Middle frontal gyrus (tissue), 1 donor: ENCODE results near the gene SPCS1.
"Not testable (repeated sequence)": the region's sequence is repeated elsewhere in the genome, so short reads cannot be mapped to it uniquely, and the experiment has no call there.

Source experiments
- DNase-seq: peaks from one replicate; pipeline ENCODE4 v3.0.0-alpha.2; 2015; ENCODE audit warnings: low spot score; ENCODE audit errors: extremely low spot score

Gene SPCS1

DNA sequence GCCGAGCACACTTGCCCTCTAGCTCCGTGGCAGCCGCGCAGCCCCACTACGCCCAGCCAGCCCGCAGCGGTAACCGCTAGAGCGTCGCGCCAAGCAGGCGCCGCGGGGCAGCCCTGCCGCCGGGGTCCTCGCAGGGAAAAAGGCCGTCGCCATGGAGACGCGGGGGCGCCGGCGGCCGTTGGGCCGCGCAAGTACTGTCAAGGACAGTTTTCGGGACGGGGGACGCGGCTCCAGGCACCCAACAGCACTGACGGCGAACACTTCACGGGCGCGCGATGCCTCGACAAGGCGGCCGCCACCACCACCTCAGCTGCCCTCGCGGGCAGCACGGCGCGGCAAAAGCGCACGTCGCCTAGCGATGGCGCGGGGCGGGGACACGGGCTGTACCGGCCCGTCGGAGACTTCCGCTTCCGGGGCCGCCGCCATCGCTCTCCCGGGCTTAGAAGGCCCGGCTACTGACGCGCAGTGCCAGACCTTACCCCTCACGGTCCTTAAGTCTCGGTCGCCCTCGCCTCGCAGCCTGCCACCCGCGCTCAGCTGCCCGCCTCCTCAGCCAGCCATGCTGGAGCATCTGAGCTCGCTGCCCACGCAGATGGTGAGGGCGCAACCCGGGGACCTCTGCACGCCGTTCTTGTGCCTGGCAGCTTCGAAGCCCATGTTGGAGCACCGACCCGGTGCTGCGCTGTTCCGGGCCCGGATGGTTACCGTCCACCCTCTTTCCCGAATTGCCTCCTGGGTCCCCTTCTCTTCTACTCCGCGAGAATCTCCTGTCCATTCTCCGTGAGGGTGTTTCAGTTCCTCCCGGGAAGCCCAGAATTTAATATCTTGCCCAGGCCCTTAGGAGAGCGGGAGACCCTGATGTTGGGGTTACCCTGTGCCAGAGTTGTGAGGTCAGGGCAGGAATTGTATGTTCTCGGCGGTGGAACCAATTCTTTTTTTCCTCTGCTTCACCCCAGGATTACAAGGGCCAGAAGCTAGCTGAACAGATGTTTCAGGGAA lies at the start of gene SPCS1, which contains the start of gene GLT8D1:
TSS of gene SPCS1 (plus strand) at position 419 of the 999 bp plus-strand sequence. CDS start at position 560, 141 bp downstream.
TSS of gene GLT8D1 (minus strand) at position 104 of the 999 bp plus-strand sequence. CDS start 5,331 bp downstream, outside the sequence.
- peak; percentile 73 for DNase-seq

DNA sequence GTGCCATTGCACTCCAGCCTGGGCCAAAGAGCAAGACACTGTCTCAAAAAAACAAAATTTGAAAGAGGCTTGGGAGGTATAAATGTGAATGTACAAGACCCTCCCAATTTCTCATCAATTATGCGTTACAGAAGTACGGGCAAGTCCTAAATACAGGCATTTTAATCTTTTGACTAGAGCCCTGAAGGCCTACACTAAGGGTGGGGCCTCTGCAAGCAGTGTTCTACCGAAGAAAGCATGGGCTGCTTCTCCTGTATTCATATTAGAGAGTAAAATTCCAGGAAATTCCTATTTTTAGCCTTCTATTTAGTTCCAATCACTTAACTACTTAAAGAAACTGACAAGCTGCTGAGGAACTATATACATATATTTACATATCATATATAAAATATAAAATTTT lies 45.9 kb upstream of the SPCS1 start:
- DNase-seq: no peak

DNA sequence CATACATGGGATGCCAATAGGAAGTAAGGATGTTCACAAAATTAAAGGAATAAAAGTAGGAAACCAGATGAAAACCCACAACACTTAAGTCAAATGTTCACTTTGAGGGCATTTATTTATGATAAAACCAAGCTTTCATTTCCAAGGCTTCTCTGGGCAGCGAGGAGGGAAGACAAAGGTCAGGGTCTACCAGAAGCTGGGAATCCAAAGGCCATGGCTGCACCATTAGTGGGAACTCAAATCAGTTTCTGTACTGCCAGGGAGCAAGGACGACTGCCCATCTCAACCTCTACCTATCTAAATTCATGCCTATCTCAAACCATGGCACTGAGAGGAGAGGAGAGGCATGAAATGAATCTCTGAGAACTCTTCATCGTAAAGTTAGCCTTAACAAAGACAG lies 42.8 kb upstream of the SPCS1 start:
- no peak for DNase-seq

DNA sequence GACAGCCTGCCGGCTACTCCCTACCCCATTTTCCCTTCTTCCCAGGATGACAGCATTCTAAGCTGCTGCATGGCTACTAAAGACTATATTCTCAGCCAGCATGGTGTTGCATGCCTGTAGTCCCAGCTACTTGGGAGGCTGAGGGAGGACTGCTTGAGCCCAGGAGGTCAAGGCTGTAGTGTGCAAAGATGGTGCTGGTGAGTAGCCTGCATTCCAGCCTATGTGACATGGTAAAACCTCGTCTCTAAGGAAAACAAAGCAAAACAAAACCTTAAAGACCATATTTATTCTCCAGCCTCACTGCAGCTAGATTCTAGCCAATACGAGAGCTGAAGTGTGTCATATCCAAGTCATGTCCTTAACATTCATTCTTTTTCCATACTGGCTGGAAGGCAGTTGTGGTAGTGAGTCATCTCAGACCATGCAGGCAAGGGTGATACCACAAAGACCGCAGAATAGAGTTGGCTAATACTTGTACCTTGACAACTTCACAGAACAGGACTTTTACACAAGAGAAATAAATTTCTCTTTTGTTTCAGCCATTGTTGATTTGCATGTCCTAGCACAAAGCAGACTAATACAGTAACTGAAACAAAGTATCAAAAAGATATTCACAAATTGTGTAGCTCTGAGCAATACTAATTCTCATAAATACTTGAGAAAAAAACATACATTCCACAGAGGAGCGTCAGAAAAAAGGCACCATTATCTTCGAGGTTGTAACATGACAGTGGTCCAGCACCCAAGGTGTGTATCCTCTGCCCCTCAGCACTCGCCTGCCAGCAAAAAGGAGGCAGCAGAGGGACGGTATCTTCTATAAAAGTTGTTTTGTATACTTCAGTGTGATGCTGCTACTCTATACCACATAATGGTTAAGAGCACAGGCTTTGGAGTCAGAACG lies 35.0 kb upstream of the SPCS1 start:
- no peak for DNase-seq

DNA sequence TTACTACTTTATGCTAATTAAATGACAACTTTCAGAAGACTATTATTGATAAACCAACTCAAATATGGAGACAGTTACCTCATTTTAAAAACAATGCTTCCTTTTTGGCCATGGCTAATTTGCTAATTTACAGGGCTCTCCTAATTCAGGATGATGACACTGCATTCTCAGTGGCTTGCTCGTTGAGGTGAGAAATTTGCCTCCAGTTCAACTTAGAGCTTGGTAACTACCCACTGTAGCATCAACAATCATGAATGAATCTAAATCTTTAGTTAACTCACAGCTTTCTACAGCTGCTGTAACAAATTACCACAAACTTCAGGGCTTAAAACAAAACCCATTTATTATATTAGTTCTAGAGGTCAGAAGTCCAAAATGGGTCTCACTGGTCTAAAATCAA lies 34.2 kb upstream of the SPCS1 start:
- no peak for DNase-seq

DNA sequence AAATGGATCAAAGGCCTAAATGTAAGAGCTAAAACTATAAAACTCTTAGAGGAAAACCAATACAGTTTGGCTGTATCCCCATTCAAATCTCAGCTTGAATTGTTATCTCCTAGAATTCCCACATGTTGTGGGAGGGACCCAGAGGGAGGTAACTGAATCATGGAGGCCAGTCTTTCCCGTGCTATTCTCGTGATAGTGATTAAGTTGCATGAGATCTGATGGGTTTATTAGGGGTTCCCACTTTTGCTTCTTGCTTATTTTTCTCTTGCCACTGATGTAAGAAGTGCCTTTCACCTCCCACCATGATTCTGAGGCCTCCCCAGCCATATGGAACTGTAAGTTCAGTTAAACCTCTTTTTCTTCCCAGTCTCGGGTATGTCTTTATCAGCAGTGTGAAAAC lies 29.7 kb upstream of the SPCS1 start:
- not testable (repeated sequence) for DNase-seq

DNA sequence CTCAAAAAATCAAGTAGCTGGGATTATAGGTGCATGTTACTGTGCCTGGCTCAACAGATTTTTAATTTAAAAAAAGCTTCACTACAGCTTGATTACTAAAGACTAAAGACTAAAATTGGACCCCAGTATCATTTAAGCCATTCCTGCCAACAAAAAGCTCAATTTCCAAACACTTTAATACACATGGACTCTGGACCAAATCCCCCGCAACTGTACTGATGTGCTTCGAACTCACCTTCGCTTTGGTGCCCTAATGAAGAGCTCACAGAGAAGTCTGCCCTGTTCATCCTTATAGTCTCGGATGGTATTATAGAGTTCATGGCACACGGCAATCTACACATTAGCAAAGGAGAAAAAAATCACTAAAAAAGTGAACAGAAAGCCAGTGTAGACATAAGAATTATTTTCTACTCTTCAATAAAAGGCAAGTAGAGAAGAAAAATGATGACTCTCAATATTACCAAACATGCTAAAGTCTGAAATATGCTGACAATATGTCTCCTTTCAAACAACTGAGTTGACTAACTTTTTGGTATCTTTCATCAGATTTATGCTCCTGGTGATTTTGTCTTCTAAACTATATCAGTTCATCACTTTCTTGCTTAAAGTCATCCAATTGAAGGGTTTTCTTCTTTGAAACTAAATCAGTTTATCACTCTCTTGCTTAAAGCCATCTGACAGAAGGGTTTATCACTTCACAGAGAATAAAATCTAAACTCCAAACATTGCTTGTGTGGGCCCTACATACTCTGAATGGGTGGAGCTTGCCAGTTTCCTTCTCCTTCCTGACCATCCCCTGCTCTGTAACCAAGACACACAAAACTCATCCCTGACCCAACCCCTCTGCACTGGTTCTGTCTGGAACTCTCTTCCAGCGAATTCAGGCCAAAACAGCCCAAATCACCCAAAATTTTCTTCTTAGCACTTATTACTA lies 27.4 kb upstream of the SPCS1 start:
- no peak for DNase-seq

DNA sequence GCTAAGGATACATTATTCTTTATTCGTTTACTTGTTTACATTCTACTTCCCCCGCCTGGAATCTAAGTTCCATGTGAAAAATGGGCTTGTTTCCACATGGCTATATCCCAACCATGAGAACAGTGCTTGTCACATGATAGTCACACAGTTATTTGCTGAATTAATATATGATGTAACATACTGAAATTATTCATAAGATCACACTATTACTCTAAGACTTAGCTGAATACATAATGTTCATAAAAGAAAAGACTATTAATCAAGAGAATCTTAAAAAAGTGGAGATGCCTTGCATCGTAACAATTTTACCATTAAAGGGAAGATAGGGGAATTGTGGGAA lies 26.7 kb upstream of the SPCS1 start:
- no peak for DNase-seq

DNA sequence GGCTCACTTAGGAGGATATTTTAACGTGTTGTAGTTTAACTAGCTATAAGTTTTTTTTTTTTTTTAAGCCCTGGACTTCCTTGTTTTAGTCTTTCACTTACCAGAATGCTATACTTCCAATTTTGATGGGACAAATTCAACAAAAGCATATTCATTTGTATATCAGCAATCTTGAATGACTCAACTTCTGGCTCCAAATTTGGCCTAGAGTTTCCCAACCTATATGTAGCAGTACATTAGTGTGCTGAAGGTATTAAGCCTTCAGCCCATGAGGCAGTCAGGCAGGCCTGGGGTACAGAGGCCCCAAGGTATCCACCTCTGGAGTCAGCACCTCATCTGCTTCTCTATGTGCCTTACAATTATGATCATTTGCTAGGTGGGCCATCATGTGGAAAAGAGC lies 26.1 kb upstream of the SPCS1 start:
- DNase-seq: no peak

DNA sequence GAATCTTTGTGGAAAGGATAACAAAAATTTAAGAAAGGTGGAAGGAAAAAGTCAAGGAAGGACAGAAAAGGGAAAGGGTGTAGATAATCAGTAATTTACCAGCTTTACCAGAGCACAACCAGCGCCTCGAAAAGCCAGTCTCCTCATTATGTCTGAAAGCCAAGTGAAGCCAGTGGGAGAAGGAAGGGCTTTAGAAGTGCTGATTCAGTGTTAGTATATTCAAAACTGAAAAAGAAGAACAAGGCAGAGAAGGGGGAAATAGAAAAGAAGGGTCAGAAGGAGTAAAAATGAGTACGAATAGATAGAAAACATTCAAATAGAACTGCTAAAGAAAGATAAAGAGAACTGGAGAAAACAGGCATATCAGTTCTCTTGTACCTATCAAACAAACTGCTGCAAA lies 24.3 kb upstream of the SPCS1 start:
- DNase-seq: no peak

DNA sequence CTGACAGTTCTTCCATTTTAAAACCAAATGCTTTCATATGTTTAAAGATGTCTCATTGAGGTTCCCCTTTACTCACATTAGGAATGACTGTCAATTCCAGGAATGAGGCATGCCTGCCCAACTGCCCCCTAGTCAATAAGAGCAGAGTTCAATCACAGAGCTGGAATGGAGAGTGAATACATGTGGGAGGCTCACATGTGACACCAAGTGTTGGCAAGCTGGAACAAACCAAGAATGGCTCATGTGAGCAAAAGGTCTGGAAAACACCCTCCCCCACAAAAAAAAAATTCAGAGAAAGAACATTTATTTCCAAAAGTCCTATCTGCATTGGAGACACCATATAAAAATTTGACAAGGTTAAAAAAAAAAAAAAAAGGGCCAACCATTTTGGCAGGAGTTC lies 23.9 kb upstream of the SPCS1 start:
- DNase-seq: no peak

DNA sequence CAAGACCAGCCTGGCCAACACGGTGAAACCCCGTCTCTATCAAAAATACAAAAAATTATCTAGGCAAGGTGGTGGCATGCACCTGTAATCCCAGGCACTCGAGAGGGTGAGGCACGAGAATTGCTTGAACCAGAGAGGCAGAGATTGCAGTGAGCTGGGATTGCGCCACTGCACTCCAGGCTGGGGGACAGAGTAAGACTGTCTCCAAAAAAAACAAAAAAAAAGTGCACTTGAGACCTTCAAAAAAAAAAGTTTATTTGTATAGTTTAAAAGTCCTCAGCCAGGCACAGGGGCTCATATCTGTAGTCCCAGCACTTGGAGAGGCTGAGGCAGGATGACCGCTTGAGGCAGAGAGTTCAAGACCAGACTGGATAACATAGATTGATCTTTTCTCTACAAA lies 22.3 kb upstream of the SPCS1 start:
- DNase-seq: no peak

DNA sequence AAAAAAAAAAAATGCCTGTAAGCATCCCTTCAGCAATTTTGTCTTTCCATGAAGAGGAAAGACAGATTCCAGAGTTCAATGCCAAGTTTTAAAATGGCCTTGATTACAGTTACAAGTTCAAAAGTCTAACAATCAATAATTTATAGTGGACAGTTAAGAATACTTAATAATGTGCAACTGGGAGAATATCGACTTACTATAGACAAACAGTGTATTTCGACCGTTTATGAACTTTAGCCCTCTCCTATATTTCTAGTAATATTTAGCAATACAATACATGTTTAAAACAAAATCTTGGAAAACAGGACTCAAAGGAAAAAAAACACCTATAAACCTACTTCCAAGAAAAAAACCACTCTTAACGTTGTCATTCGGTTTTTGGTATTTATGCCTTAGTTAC lies 21.7 kb upstream of the SPCS1 start:
- no peak for DNase-seq

DNA sequence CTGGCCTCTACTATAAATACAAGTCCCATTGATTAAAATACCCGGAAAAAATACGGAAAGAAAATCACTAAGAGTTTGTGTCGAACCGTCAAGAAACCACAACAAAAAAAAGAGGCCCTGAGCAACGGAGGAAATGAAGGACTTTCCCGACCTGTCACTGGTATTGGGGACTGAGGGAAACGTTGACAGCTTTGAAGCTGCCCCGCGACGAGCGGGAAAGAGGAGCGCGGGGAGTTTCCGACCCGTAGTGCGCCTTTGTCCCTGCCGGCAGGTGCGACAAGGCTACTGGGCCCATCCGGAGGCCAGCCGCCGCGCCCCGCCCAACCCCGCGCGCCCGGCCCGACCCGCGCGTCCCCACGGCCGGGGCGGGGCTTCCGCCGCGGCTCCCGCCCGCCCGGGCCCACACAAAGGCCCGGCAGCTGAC lies 20.6 kb upstream of the SPCS1 start:
- no peak for DNase-seq

DNA sequence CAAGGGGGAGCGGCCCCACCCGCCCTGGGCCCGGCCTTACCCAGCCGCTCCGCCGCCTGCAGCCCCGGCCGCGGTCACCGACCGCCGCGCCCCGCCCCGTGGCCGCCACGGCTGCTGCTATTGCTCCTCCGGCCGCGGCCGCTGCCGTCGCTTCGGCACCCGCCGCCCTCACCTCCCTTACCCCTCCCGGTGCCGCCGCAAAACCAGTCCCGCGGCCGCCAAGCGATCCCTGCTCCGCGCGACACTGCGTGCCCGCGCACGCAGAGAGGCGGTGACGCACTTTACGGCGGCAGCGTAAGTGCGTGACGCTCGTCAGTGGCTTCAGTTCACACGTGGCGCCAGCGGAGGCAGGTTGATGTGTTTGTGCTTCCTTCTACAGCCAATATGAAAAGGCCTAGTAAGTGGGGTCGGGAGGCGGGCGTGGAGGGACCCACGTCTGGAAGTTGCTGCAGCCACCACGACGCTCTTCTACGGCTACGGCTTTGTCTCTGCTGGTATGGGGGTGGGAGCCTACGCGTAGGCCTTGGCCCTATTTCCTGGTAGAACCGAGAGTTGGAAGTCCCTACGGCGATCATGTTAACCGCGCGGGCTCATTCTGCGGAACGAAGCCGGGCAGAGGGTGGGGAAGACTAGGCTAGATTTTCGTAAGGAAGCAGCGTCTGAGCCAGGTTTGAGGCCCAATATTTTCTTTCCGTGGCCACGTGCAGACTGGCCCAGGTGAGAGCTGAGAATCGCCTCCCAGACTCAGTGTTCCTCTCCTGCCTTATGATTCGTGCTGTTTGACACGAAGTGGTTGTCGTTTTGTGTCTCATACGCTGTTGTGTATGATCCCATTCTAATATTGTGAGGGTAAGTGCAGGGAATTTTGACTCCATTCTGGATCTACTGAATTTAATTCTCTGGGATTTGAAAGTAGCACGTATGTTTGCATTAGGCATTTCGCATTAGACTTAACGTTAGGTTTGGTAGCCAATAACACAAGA lies 19.9 kb upstream of the SPCS1 start, which contains the start of the genes GNL3 and PBRM1:
TSS of gene GNL3 (plus strand) at position 324 of the 983 bp plus-strand sequence. CDS start at position 385, 61 bp downstream.
TSS of gene PBRM1 (minus strand) at position 205 of the 983 bp plus-strand sequence.
- peak; percentile 96 for DNase-seq

DNA sequence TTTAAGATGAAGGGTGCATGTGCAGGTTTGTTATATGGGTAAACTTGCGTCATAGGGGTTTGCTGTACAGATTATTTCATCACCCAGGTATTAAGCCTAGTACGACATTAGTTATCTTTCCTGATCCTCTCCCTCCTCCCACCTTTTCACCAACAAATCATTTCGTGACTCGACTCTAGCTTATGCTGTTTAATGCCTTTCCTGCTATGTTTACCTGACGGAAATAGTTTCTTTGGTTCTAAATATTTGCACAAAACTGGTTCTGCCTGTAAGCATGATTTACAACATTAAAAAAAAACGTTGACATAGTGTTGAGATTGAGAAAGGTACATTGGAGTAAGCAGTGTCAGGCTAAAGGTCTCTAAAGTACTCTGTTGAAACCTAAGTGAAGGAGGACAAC lies 17.6 kb upstream of the SPCS1 start:
- no peak for DNase-seq

DNA sequence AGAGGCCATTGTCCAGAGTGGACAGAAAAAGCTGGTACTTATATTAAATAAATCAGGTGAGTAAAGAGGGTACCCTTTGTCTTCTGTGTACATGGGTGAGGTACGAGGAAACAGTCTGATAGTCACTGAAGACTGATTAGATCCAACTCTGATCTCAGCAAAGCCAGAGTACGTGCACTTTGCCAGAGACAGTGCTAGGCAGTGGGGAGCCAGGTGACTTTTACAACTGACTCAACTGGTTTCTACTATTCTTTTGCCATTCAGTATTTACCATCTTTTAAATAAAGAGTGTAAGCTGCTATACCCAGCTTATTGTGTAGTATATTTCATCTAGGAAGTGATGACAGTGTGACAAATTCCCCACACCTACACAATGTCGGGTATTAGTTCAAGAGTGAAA lies 16.8 kb upstream of the SPCS1 start:
- no peak for DNase-seq

DNA sequence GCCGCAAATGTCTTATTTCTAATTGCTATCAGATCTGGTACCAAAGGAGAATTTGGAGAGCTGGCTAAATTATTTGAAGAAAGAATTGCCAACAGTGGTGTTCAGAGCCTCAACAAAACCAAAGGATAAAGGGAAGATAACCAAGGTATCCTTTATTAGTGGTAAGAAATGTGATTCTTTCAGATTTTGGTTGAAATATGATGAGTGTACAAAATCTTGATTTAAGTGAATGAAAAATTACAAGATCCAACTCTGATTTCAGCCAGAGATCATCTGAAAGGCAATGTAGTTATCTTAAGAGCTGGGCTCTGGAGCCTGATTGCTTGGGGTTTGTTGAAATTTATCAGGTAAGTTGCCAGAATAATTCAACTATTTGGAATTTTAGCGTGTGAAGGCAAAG lies 15.3 kb upstream of the SPCS1 start:
- no peak for DNase-seq

DNA sequence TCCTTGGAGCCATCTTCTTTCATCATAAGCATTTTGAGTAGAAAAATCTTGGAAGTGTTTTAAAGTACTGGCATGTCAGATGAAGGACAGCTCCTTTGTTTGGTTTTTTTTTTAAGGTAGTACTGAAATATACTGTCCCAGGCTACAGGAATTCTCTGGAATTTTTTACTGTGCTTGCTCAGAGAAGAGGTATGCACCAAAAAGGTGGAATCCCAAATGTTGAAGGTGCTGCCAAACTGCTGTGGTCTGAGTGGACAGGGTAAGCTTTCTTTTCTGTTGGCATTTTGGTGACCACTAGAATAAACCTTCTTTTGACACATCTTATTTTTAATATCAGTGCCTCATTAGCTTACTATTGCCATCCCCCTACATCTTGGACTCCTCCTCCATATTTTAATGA lies 12.8 kb upstream of the SPCS1 start:
- no peak for DNase-seq
